MV-4-11 (cell line): ENCODE measurements around the gene ZC3HAV1.
"Not testable (repeated sequence)": the region's sequence is repeated elsewhere in the genome, so short reads cannot be mapped to it uniquely, and the experiment has no call there.

ENCODE experiments used
- DNase-seq: peaks from one replicate; lab custom pipeline; 2025; lab: John Stamatoyannopoulos, UW

ZC3HAV1 gene

DNA sequence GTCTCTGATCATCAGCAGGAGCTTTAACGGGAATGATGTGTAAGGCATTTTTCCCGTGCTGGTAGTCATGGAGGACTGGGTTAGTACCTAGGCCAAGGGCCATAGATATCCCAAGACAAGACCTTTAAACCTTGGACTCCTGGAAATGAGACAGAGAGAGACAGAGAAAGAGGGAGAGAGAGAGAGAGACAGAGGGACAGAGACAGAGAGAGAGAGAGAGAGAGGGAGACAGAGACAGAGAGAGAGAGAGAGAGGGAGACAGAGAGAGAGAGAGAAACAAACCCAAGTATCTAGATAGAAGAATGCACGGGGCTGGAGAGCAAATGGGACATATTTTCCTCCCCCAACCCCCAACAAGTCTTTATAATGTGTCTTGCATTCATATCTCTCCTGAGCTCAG lies 22.3 kb downstream of the ZC3HAV1 start:
- DNase-seq, result no peak

GRCh38 chr7:139086454-139086853 lies 23.1 kb downstream of the ZC3HAV1 start:
- DNase-seq, result peak; percentile 60

DNA sequence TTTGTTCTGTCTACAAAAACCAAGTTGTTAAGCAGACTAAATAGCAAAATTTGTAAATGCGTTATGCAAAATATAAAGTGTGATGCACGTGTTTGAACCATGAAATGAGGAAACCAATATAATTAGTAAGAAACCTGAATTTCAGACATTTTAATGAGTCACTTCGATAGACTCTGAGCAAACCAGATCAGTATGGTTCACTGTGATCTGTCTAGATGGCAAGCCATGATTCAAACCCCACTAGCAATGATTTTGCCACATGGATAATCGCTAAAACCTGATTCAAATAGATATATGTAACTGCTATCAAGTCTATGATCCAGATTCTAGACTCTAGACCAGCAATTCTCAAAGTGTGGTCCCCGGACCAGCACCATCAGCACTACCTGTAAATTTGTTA lies 24.8 kb downstream of the ZC3HAV1 start:
- no peak for DNase-seq

DNA sequence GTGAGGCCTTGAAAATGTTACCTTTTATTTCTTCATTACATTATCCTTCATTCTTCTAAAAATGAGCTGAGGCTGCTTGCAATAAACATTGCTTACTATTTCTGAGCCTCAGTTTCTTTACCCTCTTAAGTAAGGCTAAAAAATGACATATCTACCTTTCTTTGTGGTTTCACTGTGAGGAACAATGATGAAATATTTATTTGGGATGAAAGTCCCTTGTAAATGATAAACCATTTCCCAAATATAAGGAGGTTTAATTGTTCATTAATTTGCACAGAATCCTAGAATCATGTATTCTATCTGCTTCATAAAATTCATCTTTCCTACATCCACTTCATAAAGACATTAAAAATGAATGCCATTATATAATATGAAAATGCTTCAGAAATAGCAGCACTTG lies 27.9 kb downstream of the ZC3HAV1 start:
- DNase-seq, result no peak

DNA sequence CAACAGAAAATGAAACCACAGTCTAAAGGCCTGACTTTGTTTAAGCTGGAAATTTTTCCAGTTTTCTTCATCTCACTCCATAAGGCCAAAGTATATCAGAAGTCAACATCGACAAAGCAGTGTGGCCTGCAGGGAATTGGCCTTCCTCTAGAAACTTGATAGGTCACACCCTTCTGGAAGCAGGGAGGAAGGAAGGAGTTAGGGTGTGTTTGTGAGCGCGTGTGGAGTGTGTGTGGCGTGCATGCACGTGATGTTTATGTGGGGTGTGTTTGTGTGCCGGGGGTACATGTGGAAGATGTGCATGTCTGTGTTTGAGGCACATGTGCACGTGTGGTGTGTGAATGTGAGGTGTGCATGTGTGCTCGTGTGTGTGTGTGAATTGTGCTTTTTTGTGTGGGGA lies 28.6 kb downstream of the ZC3HAV1 start:
- DNase-seq, result no peak

GRCh38 chr7:139079861-139080260 lies 29.7 kb downstream of the ZC3HAV1 start:
- no peak for DNase-seq

DNA sequence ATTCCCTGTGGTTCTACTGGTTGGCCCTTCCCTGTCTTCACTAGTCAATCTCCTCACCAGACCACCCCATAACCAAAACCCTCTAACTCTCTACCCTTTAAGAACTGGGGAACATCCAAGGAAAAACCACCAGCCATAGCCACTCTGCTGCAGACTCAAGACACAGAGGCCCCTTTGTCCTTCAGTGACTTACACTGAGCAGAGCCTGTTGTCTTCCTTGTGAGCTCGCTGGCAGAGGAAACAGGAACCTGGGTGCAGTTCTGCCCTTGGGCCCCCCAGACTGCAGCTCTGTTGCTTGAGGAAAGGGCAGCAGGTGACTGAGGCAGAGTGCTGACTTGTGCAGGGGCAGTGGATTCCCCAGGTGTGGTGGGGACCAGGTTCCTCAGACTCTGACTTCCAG lies 30.6 kb downstream of the ZC3HAV1 start:
- no peak for DNase-seq

DNA sequence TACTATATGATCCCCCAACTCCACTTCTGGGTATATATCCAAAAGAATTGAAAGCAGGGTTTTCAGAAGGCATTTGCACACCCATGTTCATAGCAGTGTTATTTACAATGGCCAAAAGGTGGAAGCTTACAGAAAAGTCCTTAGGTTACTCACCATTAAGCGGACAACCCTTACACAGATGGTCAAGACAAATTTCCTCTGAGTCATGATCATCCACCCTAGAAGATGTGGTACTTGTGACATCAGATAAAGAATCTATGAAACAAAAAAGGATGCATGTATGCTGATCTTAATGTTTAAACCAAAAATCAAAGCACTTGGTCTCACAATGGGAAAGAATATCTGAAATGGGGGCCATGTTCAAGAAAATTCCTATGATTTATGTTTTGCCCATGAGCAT lies 31.1 kb downstream of the ZC3HAV1 start:
- DNase-seq, result no peak

GRCh38 chr7:139077706-139078105 lies 31.8 kb downstream of the ZC3HAV1 start:
- DNase-seq, result not testable (repeated sequence)

- no peak for DNase-seq
These were observed 33.4 kb downstream of the ZC3HAV1 start for GRCh38 chr7:139075871-139076686.

GRCh38 chr7:139075031-139075652 lies 34.4 kb downstream of the ZC3HAV1 start:
- DNase-seq, result peak; percentile 77

GRCh38 chr7:139072796-139073195 lies 36.7 kb downstream of the ZC3HAV1 start:
- peak; percentile 84 for DNase-seq

DNA sequence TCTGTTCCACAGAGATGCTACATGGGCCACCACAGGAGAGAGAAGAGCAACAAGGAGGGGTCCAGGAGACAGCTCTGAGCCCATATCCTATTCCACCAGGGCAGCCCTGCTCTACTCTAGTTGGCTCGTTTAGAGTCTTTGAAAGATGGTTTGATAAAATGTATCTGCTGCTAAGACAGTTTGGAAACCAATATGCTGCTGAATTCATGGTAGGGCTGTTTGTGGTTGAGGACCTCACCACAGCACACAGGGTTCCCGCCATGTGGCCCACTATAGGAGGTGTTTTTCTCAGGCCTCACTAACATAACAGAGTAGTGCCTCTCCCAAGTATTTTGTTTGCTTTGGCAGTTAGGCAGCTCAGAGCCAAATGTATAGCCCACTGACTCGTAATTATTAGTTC lies 37.8 kb downstream of the ZC3HAV1 start:
- DNase-seq, result peak; percentile 2

GRCh38 chr7:139068544-139069399 lies 40.7 kb downstream of the ZC3HAV1 start:
- no peak for DNase-seq

DNA sequence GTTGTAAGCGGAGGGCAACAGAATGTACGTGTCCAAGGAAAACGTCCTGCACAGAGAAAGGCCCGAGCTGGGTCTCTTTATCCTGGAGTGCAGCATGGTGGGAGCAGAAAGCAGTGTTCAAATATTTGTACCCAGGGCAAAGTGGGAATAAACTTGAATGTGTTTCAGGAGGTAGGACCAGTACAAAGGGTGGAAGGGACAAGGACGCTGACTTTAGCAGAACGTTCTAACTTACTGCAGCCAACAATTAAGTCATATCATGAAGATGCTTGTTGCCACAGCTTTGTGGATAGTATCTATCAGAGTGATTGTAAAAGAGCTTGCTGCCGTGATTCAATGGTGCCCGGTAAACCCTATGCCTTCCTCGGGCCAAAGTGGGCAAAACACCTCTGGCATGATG lies 43.2 kb downstream of the ZC3HAV1 start:
- DNase-seq, result no peak

GRCh38 chr7:139065323-139065722 lies 44.2 kb downstream of the ZC3HAV1 start:
- no peak for DNase-seq

- DNase-seq, result peak; percentile 37
These were observed 48.1 kb downstream of the ZC3HAV1 start for GRCh38 chr7:139061416-139061815.

DNA sequence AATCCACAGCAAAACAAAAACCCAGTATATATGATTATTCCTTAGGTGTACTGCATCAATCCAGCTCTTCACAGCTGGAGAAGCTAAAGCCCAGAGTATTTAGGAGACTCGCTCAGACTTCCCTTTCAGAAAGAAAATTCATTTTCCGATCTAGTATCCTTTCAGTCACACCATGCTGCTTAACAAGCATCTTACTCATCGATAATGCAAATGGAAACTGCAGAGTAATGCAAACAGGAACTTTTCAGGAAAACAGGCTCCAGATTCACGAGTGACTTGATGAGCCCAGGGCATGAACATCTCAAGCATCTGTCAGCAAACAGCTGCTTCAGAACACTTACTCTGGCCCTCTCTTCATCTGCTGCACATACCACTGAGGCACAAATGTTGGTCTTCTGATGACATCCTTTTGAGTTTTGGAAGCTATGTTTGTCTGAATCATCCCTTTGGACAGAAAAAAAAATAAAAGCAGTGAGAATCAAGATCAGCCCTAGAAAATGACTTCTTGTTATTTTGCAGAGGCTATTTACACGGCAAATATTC lies 48.8 kb downstream of the ZC3HAV1 start:
- no peak for DNase-seq

DNA sequence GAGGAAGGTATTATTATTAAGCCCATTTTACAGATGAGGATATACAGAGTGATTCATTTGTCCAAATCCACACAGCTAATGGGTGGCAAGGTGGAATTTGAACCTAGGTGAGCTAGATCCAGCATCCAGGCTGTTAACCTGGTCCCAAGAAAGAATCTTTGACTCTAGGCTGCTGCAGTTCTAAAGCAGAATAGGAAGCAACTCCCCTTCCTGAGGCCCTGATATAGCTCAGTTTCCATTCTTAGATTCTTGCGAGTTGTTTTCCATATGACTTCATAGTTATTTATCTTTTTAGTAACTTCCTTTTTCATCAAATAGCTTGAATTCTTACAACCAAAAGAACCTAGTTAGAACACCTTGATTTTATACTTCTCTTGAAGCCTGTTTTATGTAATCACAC lies 49.6 kb downstream of the ZC3HAV1 start:
- no peak for DNase-seq

- DNase-seq, result peak; percentile 23
These were observed 50.6 kb downstream of the ZC3HAV1 start for GRCh38 chr7:139058943-139059342.

GRCh38 chr7:139055674-139056073 lies 53.8 kb downstream of the ZC3HAV1 start:
- DNase-seq, result no peak

DNA sequence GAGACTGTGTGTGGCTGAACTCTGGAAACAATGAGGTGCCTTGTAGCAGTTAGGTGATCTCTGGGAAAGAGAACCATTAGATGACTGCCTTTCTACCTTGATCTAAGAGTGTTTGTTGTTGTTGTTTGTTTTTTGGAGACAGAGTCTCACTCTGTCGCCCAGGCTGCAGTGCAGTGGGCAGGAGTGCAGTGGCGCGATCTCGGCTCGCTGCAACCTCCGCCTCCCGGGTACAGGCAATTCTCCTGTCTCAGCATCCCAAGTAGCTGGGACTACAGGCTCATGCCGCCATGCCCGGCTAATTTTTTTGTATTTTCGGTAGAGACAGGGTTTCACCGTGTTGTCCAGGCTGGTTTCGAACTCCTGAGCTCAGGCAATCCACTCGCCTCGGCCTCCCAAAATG lies 54.9 kb downstream of the ZC3HAV1 start:
- not testable (repeated sequence) for DNase-seq
